Endodermal cell (in vitro differentiated cells): ENCODE data around the gene NAV1. TPM values are rescaled to one million over a fixed set of nuclear protein-coding genes. Genes with fewer than 3 reads are reported as not detected.

Source experiments
- DNase-seq: peaks from one replicate; pipeline ENCODE4 v3.0.0-alpha.2; 2017
- H3K27ac ChIP-seq: 2 replicates; pipeline ENCODE4 v1.5.1; 2013; ENCODE audit warnings: mild to moderate bottlenecking, low read depth, low read length, moderate library complexity
- H3K27me3 ChIP-seq: 2 replicates; pipeline ENCODE4 v1.6.1; 2013; ENCODE audit warnings: mild to moderate bottlenecking, low read length, moderate library complexity; ENCODE audit not compliant: insufficient read depth, control insufficient read depth, poor library complexity, severe bottlenecking
- H3K36me3 ChIP-seq: 2 replicates; pipeline ENCODE4 v1.7.0; 2013; ENCODE audit warnings: mild to moderate bottlenecking, low read length, moderate library complexity; ENCODE audit not compliant: control insufficient read depth, insufficient read depth
- H3K4me1 ChIP-seq: one replicate; pipeline ENCODE4 v1.7.0; 2013; ENCODE audit warnings: low read length; ENCODE audit not compliant: control insufficient read depth, insufficient read depth
- H3K4me3 ChIP-seq: 2 replicates; pipeline ENCODE4 v1.5.1; 2013; ENCODE audit warnings: mild to moderate bottlenecking, low read length, moderate library complexity
- H3K9ac ChIP-seq: 2 replicates; pipeline ENCODE4 v1.6.1; 2013; ENCODE audit warnings: mild to moderate bottlenecking, low read length, moderate library complexity; ENCODE audit not compliant: poor library complexity, severe bottlenecking; ENCODE audit errors: extremely low read depth
- H3K9me3 ChIP-seq: 2 replicates; pipeline ENCODE4 v1.6.1; 2013; ENCODE audit warnings: mild to moderate bottlenecking, low read length, moderate library complexity; ENCODE audit not compliant: control insufficient read depth
- H3K27ac Mint-ChIP-seq: 2 replicates; pipeline ENCODE4 v1.8.0; 2020; ENCODE audit warnings: mixed read lengths
- H3K27me3 Mint-ChIP-seq: 2 replicates; pipeline ENCODE4 v1.8.0; 2021; ENCODE audit warnings: mild to moderate bottlenecking, mixed read lengths; ENCODE audit not compliant: insufficient read depth
- H3K36me3 Mint-ChIP-seq: 2 replicates; pipeline ENCODE4 v1.8.0; 2020; ENCODE audit warnings: low read depth, mixed read lengths
- H3K4me1 Mint-ChIP-seq: 2 replicates; pipeline ENCODE4 v1.8.0; 2020; ENCODE audit warnings: mixed read lengths
- H3K4me3 Mint-ChIP-seq: 2 replicates; pipeline ENCODE4 v1.8.0; 2020; ENCODE audit warnings: mild to moderate bottlenecking, moderate library complexity, mixed read lengths
- H3K9me3 Mint-ChIP-seq: 2 replicates; pipeline ENCODE4 v1.8.0; 2020; ENCODE audit warnings: mild to moderate bottlenecking, mixed read lengths
- CTCF ChIP-seq: fragments of 200-600 bp; sonication (generic); conservative IDR thresholded peaks from 2 replicates; pipeline ENCODE4 v1.5.0; 2021; ENCODE audit warnings: antibody characterized with exemption, mild to moderate bottlenecking
- WGBS, 2 experiments: methylation state at CpG; one replicate each; pipeline versions ENCODE4 v1.1.5 to v1.1.7; 2013; ENCODE audit warnings: missing lambda C conversion rate in 2 of 2, mixed read lengths in 1 of 2; ENCODE audit not compliant: insufficient coverage in 1 of 2, insufficient read length in 1 of 2; 5-methylcytosine and 5-hydroxymethylcytosine counted together
- total RNA-seq, 2 donors: library from RNA; stranded (reverse); fragmentation: NEBNext Ultra II Directional in 1 of 2; extraction: Animal tissue kit (Norgen Biotek cat#: 25700) in 1 of 2; gene quantifications; 2 replicates in 1 of 2; 3 replicates in 1 of 2; pipeline ENCODE4 v1.2.1, GENCODE V29; 2021

NAV1 gene
- total RNA-seq, 2 donors from 2014 or later = 42.2 to 62.5 TPM

GRCh38 chr1:201587729-201588128 is 48.8 kb downstream of the NAV1 start:
- TF ChIP-seq CTCF = no peak
- WGBS, 2 experiments = 78 to 97% methylated on average over 1 of the region's 1 CpG
- no peak for DNase-seq
- H3K4me1 ChIP-seq = no peaks in the 10 kb centered on the region
- Mint-ChIP-seq H3K27ac (no peak overlapping the region), H3K4me1 (peaks cover 20% of the 10 kb centered on the region), H3K36me3 (peaks cover 4% of the 10 kb centered on the region), H3K9me3 (no peaks in the 10 kb centered on the region), H3K27me3 (no peaks in the 10 kb centered on the region), H3K4me3 (no peak overlapping the region)
- H3K27ac ChIP-seq = no peak overlapping the region
- H3K4me3 ChIP-seq = no peak overlapping the region
- H3K36me3 ChIP-seq = no peaks in the 10 kb centered on the region
- H3K27me3 ChIP-seq = no peaks in the 10 kb centered on the region
- no peak overlapping the region for H3K9ac ChIP-seq
- no peaks in the 10 kb centered on the region for H3K9me3 ChIP-seq

Other genes with a start within 250 kb of the NAV1 start
- gene TNNT2, start 161.4 kb upstream of the NAV1 start, total RNA-seq = under 1 TPM; 0.35 to 0.88 TPM
- 10 to 100 TPM; 13.5 to 13.6 TPM for gene LAD1, start 139.8 kb upstream of the NAV1 start, total RNA-seq
- under 1 TPM in 1 of 2 donors, not detected in 1; 0.66 TPM for gene TNNI1, start 117.4 kb upstream of the NAV1 start, total RNA-seq
- 10 to 100 TPM in 1 of 2 donors, 1 to 10 TPM in 1; 9.6 to 15.8 TPM for gene PHLDA3, start 69.9 kb upstream of the NAV1 start, total RNA-seq
- 10 to 100 TPM; 16.1 to 17.7 TPM for gene CSRP1, start 32.0 kb upstream of the NAV1 start, total RNA-seq